ENCODE data around the gene HMBS.

- TF ChIP-seq POLR2A (IDR thresholded peaks at IDR 0.05) (no peak), CTCF (IDR thresholded peaks at IDR 0.05) (no peak)
Observed at GRCh38 chr11:119103793-119104192, 19.1 kb downstream of the HMBS start.

Measured in transverse colon (tissue), 3 donors.